Endothelial cell of umbilical vein (primary cell): Measurements from ENCODE around the gene HMCES. TPM values are rescaled to one million over a fixed set of nuclear protein-coding genes. Genes with fewer than 3 reads are reported as not detected.

ENCODE experiments used
- BruUV-seq: library from RNA; stranded (reverse); fragments of 400-500 nt; replicated peaks from 2 replicates; lab custom pipeline; 2021; lab: Mats Ljungman, UMichigan
- CTCF ChIA-PET: fragments of 300-600, 350-600 bp; sonication (Branson Sonifier 250); formaldehyde crosslinking; loops from one replicate; lab custom pipeline; 2021; ENCODE audit warnings: antibody characterized with exemption, inconsistent platforms; lab: Charles Lee
- POLR2A ChIA-PET: fragments of 300-600, 350-600 bp; sonication (Branson Sonifier 250); formaldehyde crosslinking; loops from one replicate; lab custom pipeline; 2021; ENCODE audit warnings: antibody characterized with exemption, inconsistent platforms; lab: Charles Lee
- DNase-seq: peaks from one replicate; pipeline ENCODE4 v3.0.0-alpha.2; 2011; ENCODE audit warnings: low read depth, low spot score
- FAIRE-seq: peaks from 2 replicates; lab custom pipeline; 2011; peaks lifted over from hg19 to GRCh38; lab: Jason Lieb, UNC
- H2AFZ ChIP-seq: 2 replicates; pipeline ENCODE4 v1.6.0; 2012; ENCODE audit warnings: low read depth, low read length, control low read depth, inconsistent platforms
- H3K27ac ChIP-seq: 2 replicates; pipeline ENCODE4 v1.5.1; 2011; ENCODE audit warnings: low read depth, mild to moderate bottlenecking, control low read depth, low read length, moderate library complexity; ENCODE audit not compliant: insufficient read depth
- H3K27me3 ChIP-seq, 2 experiments: 2 replicates each; pipeline versions ENCODE4 v1.6.0 to v1.6.1; 2011; ENCODE audit warnings: low read length in 2 of 2, mixed read lengths in 1 of 2; ENCODE audit not compliant: control insufficient read depth in 2 of 2, insufficient read depth in 2 of 2
- H3K36me3 ChIP-seq, 2 experiments: 2 replicates in 1 of 2; 3 replicates in 1 of 2; pipeline ENCODE4 v1.5.1; 2011; ENCODE audit warnings: low read length in 2 of 2, mild to moderate bottlenecking in 1 of 2, moderate library complexity in 1 of 2; ENCODE audit not compliant: control insufficient read depth in 2 of 2, insufficient read depth in 2 of 2; ENCODE audit errors: extremely low read depth in 1 of 2
- H3K4me1 ChIP-seq: 3 replicates; pipeline ENCODE4 v1.5.1; 2011; ENCODE audit warnings: mild to moderate bottlenecking, low read length; ENCODE audit not compliant: control insufficient read depth, insufficient read depth; ENCODE audit errors: extremely low read depth
- H3K4me2 ChIP-seq: 2 replicates; pipeline ENCODE4 v1.6.1; 2011; ENCODE audit warnings: low read length, control low read depth, mixed read lengths; ENCODE audit not compliant: insufficient read depth
- H3K4me3 ChIP-seq, 3 experiments: fragments of 200-600 bp in 1 of 3; sonication (generic), shearing (Covaris generic) in 1 of 3; replicated peaks in 1 of 3; 2 replicates each; pipeline ENCODE4 v1.5.1; 2011 to 2016; ENCODE audit warnings: control low read depth in 3 of 3, low read length in 3 of 3, mild to moderate bottlenecking in 2 of 3, inconsistent platforms in 1 of 3, low read depth in 1 of 3, moderate library complexity in 1 of 3; ENCODE audit not compliant: insufficient read depth in 1 of 3
- H3K79me2 ChIP-seq: 2 replicates; pipeline ENCODE4 v1.6.0; 2012; ENCODE audit warnings: low read length, inconsistent platforms; ENCODE audit not compliant: control insufficient read depth, insufficient read depth
- H3K9ac ChIP-seq: replicated peaks from 2 replicates; pipeline ENCODE3; 2011; ENCODE audit warnings: low read length, control low read depth; ENCODE audit not compliant: insufficient read depth; ENCODE audit errors: extremely low read depth
- H3K9me1 ChIP-seq: replicated peaks from 3 replicates; pipeline ENCODE4 v1.6.0; 2011; ENCODE audit warnings: mild to moderate bottlenecking, low read length; ENCODE audit not compliant: control insufficient read depth, insufficient read depth; ENCODE audit errors: extremely low read depth
- H3K9me3 ChIP-seq: replicated peaks from 2 replicates; pipeline ENCODE4 v1.5.1; 2012; ENCODE audit warnings: low read length, inconsistent platforms; ENCODE audit not compliant: control insufficient read depth, insufficient read depth
- H4K20me1 ChIP-seq: replicated peaks from 2 replicates; pipeline ENCODE3; 2011; ENCODE audit warnings: mild to moderate bottlenecking, low read length; ENCODE audit not compliant: control insufficient read depth, insufficient read depth; ENCODE audit errors: extremely low read depth
- CTCF ChIP-seq, 2 donors: IDR thresholded peaks; 1 replicate in 1 of 2; 2 replicates in 1 of 2; pipeline ENCODE4 v1.5.1; 2011; ENCODE audit warnings: low read length in 2 of 2, mild to moderate bottlenecking in 2 of 2, moderate library complexity in 2 of 2, control low read depth in 1 of 2, inconsistent platforms in 1 of 2, low read depth in 1 of 2; ENCODE audit not compliant: insufficient read depth in 1 of 2; ENCODE audit errors: extremely low read depth in 1 of 2
- EZH2 ChIP-seq: IDR thresholded peaks from 2 replicates; pipeline ENCODE4 v1.6.1; 2012; ENCODE audit warnings: borderline replicate concordance, low read depth, mild to moderate bottlenecking, moderate library complexity, low read length, inconsistent platforms; ENCODE audit not compliant: severe bottlenecking
- FOS ChIP-seq: IDR thresholded peaks from 2 replicates; pipeline ENCODE4 v1.6.1; 2011; ENCODE audit warnings: mild to moderate bottlenecking, low read length, moderate library complexity, borderline replicate concordance; ENCODE audit not compliant: insufficient read depth
- GATA2 ChIP-seq: IDR thresholded peaks from 2 replicates; pipeline ENCODE4 v1.7.0; 2011; ENCODE audit warnings: low read depth, mild to moderate bottlenecking, moderate library complexity, mixed read lengths, low read length; ENCODE audit not compliant: insufficient read length, insufficient read depth
- JUN ChIP-seq: IDR thresholded peaks from 2 replicates; pipeline ENCODE4 v1.6.1; 2011; ENCODE audit warnings: borderline replicate concordance, low read depth; ENCODE audit not compliant: insufficient read length, insufficient read depth
- MAX ChIP-seq: IDR thresholded peaks from 2 replicates; pipeline ENCODE4 v1.6.1; 2011; ENCODE audit not compliant: insufficient read depth, insufficient read length
- MYC ChIP-seq: IDR thresholded peaks from one replicate; pipeline ENCODE4 v1.6.1; 2011; ENCODE audit warnings: mild to moderate bottlenecking, low read depth, low read length
- POLR2A ChIP-seq: IDR thresholded peaks from 2 replicates; pipeline ENCODE4 v1.6.1; 2012; ENCODE audit warnings: low read depth, mild to moderate bottlenecking, control low read depth, low read length
- POLR2AphosphoS5 ChIP-seq: IDR thresholded peaks from 2 replicates; pipeline ENCODE4 v1.6.1; 2012; ENCODE audit warnings: low read depth, mild to moderate bottlenecking, control low read depth, low read length, moderate library complexity; ENCODE audit not compliant: insufficient read depth
- dilution Hi-C: fragments of 300-500 bp; cut with MboI; formaldehyde crosslinking; loops from one replicate; pipeline ENCODE4 v1.15.0; 2019; ENCODE audit warnings: low sequenced_read_pairs; ENCODE audit not compliant: extremely low pct_ligation_motif_present
- intact Hi-C: fragments of 100-400 bp; cut with micrococcal nuclease; formaldehyde crosslinking; loops from one replicate; pipeline ENCODE4 v1.10.0; 2022
- polyA plus RNA-seq, 4 experiments: library from polyadenylated mRNA; depleted of rRNA in 3 of 4; stranded (reverse) in 3 of 4; unstranded in 1 of 4; fragments of >200 nt; gene quantifications; 2 replicates each; pipeline versions ENCODE4 v1.2.1 to v1.2.3, GENCODE V29; 2011 to 2012; ENCODE audit warnings: missing spikeins in 1 of 4
- total RNA-seq: library from RNA; stranded (reverse); gene quantifications from 2 replicates; pipeline ENCODE4 v1.2.3, GENCODE V29; 2021

The HMCES gene
- total and polyA plus RNA-seq, 2 donors (not counting 3 experiments of a cell fraction or from before 2014, with no cell fraction given), result 30.6 to 40.8 TPM

- TF ChIP-seq JUN (no peak), FOS (no peak), POLR2A (no peak), POLR2AphosphoS5 (no peak), MAX (no peak), MYC (no peak), CTCF (IDR thresholded peaks at IDR 0.05; ENCODE audit: extremely low read depth in 1 of 2, insufficient read depth in 1 of 2, low read depth in 1 of 2, low read length in 2 of 2) (no peak), GATA2 (no peak), EZH2 (no peak)
- dilution Hi-C loops, result no loop called here
- Histone ChIP-seq H3K4me3 (no peak overlapping the region), H3K27me3 (no peaks in the 10 kb centered on the region), H3K4me1 (peaks cover 3% of the 10 kb centered on the region), H4K20me1 (no peaks in the 10 kb centered on the region), H3K9me1 (no peaks in the 10 kb centered on the region), H3K4me2 (no peak overlapping the region), H3K9ac (no peak overlapping the region), H3K79me2 (no peaks in the 10 kb centered on the region), H3K9me3 (no peaks in the 10 kb centered on the region), H3K27ac (no peak overlapping the region), H3K36me3 (peaks cover 57 to 65% of the 10 kb centered on the region in 2 experiments), H2AFZ (no peak overlapping the region)
- DNase-seq, result no peak
- ChIA-PET CTCF (interaction anchor here (1.6 kb wide), 1 partner anchor 298 kb away, joined by 3 read pairs; no protein-coding TSS in a partner anchor), POLR2A (no interaction called here)
- BruUV-seq, result no TSS peak
- no peak for FAIRE-seq
- intact Hi-C loops, result no loop called here
These were observed 10.3 kb upstream of the HMCES start for GRCh38 chr3:129268396-129268795.
